Esophagus squamous epithelium (tissue), 4 donors: ENCODE measurements around the gene LONP2.

Source experiments
- POLR2A ChIP-seq, 4 donors: fragments of 450-650 bp; IDR thresholded peaks; one replicate each; pipeline ENCODE4 v1.6.1; 2017; ENCODE audit warnings: antibody characterized with exemption in 4 of 4, mild to moderate bottlenecking in 4 of 4, moderate library complexity in 3 of 4
- TF ChIP-seq, protein P1 (sequence below), 6 experiments: fragments of 450-650 bp in 4 of 6; fragments of 200-600 bp in 2 of 6; sonication (generic) in 2 of 6; IDR thresholded peaks; one replicate each; pipeline ENCODE4 v1.5.1; 2016 to 2019; ENCODE audit warnings: antibody characterized with exemption in 6 of 6, mild to moderate bottlenecking in 4 of 6, moderate library complexity in 4 of 6

- TF ChIP-seq, protein P1, sequence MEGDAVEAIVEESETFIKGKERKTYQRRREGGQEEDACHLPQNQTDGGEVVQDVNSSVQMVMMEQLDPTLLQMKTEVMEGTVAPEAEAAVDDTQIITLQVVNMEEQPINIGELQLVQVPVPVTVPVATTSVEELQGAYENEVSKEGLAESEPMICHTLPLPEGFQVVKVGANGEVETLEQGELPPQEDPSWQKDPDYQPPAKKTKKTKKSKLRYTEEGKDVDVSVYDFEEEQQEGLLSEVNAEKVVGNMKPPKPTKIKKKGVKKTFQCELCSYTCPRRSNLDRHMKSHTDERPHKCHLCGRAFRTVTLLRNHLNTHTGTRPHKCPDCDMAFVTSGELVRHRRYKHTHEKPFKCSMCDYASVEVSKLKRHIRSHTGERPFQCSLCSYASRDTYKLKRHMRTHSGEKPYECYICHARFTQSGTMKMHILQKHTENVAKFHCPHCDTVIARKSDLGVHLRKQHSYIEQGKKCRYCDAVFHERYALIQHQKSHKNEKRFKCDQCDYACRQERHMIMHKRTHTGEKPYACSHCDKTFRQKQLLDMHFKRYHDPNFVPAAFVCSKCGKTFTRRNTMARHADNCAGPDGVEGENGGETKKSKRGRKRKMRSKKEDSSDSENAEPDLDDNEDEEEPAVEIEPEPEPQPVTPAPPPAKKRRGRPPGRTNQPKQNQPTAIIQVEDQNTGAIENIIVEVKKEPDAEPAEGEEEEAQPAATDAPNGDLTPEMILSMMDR (IDR thresholded peaks at IDR 0.05), result no peak
- no peak for TF ChIP-seq POLR2A (IDR thresholded peaks at IDR 0.05)
These were observed 130.2 kb downstream of the LONP2 start for GRCh38 chr16:48374255-48374654.
